ENCODE measurements around the gene GALNT2. TPM values are rescaled to one million over a fixed set of nuclear protein-coding genes. Genes with fewer than 3 reads are reported as not detected.

GALNT2 gene
- total and polyA plus RNA-seq, 3 donors from 2014 or later: 63.0 to 135 (median 114) TPM

- no peak overlapping the region for H3K27ac ChIP-seq
- no peaks in the 10 kb centered on the region for H3K9me3 ChIP-seq
- peaks cover 24% of the 10 kb centered on the region for H3K4me1 ChIP-seq
- intact Hi-C loops (cut with DNase I; ENCODE audit: low total_unique reads): no loop called here
- no peaks in the 10 kb centered on the region for H3K36me3 ChIP-seq (ENCODE audit: low read depth, missing control alignments)
- 93% methylated on average over 12 of the region's 12 CpGs for WGBS, 2 donors
- DNase-seq: no peak
- TF ChIP-seq POLR2A (IDR thresholded peaks at IDR 0.05): no peak
- TF ChIP-seq CTCF (IDR thresholded peaks at IDR 0.05): no peak
- H3K27me3 ChIP-seq: no peaks in the 10 kb centered on the region
- H3K4me3 ChIP-seq: no peak overlapping the region
These were observed 24.6 kb downstream of the GALNT2 start for GRCh38 chr1:230091473-230092231.

DNA sequence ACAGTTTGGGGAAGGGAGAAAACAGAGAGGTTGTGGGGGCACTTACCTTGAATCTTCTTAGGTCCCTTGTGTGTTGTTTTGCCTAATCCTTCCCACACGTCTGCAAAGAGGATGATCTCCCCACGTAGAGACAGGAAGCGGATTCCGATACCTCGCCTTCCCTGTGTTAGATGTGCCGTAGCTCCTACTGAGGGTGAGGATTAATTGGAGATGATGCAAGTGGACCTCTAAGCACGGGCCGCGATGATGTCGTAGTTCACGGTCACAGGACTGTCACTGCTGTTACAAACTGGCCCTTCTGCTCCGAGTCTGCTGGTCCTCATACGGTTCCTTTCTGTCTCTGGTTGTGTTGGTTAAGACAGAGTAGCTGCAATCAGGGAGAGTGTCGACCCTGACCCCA lies 27.7 kb downstream of the GALNT2 start:
- Histone ChIP-seq H3K27ac (no peak overlapping the region), H3K27me3 (no peaks in the 10 kb centered on the region), H3K9me3 (no peaks in the 10 kb centered on the region), H3K4me1 (peaks cover 11% of the 10 kb centered on the region), H3K4me3 (no peak overlapping the region), H3K36me3 (ENCODE audit: low read depth, missing control alignments) (no peaks in the 10 kb centered on the region)
- DNase-seq: no peak
- 93 to 96% methylated on average over 14 of the region's 14 CpGs for WGBS, 2 donors
- no peak for TF ChIP-seq POLR2A (IDR thresholded peaks at IDR 0.05)
- no peak for TF ChIP-seq CTCF (IDR thresholded peaks at IDR 0.05)
- intact Hi-C loops (cut with DNase I; ENCODE audit: low total_unique reads): no loop called here

DNA sequence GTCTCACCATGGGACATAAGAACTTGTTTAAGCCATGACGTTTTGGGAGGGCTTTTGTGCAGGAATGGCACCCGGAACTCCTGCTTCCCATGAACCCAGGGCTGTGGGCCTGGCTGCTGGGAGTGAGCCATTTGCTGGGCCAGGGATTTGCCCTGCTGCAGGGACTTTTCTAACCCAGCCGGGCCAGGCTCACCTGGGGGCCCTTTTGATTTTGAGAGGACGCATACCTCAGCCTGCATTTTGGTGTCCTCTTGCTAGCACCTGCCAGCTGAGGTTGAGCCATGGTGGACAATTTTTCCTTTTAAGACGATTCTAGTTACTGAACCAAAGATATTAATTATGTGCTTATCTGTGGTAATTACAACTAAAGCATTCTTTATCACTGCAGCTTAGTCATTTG lies 28.9 kb downstream of the GALNT2 start:
- Histone ChIP-seq H3K27me3 (no peaks in the 10 kb centered on the region), H3K4me3 (no peak overlapping the region), H3K36me3 (ENCODE audit: low read depth, missing control alignments) (no peaks in the 10 kb centered on the region), H3K4me1 (no peaks in the 10 kb centered on the region), H3K27ac (no peak overlapping the region), H3K9me3 (no peaks in the 10 kb centered on the region)
- TF ChIP-seq CTCF (IDR thresholded peaks at IDR 0.05) (no peak), POLR2A (IDR thresholded peaks at IDR 0.05) (no peak)
- intact Hi-C loops (cut with DNase I; ENCODE audit: low total_unique reads): no loop called here
- WGBS, 2 donors: 83 to 89% methylated on average over 5 of the region's 5 CpGs
- no peak for DNase-seq

DNA sequence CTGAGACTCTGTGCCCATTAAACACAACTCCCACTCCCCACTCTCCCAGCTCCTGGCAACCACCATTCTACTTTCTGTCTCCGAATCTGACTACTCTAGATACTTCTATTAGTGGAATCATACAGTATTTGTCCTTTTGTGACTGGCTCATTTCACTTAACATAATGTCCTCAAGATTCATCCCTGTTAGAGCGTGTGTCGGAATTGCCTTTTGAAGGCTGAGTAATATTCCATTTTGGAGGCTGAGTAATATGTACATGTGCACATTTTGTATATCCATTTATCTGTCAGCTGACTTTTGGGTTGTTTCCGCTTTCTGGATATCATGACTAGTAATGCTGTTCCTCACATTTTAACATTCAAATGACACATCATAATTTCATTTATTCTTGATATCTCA lies 30.3 kb downstream of the GALNT2 start:
- Histone ChIP-seq H3K27me3 (no peaks in the 10 kb centered on the region), H3K9me3 (no peaks in the 10 kb centered on the region), H3K4me1 (peaks cover 10% of the 10 kb centered on the region), H3K27ac (no peak overlapping the region), H3K36me3 (ENCODE audit: low read depth, missing control alignments) (no peaks in the 10 kb centered on the region), H3K4me3 (no peak overlapping the region)
- TF ChIP-seq CTCF (IDR thresholded peaks at IDR 0.05) (no peak), POLR2A (IDR thresholded peaks at IDR 0.05) (no peak)
- 96 to 97% methylated on average over 4 of the region's 4 CpGs for WGBS, 2 donors
- intact Hi-C loops (cut with DNase I; ENCODE audit: low total_unique reads): no loop called here
- DNase-seq: no peak

- no peak for TF ChIP-seq POLR2A (IDR thresholded peaks at IDR 0.05)
- TF ChIP-seq CTCF (IDR thresholded peaks at IDR 0.05): no peak
- no peaks in the 10 kb centered on the region for H3K27me3 ChIP-seq
- no peaks in the 10 kb centered on the region for H3K36me3 ChIP-seq (ENCODE audit: low read depth, missing control alignments)
- peaks cover 15% of the 10 kb centered on the region for H3K4me1 ChIP-seq
- H3K4me3 ChIP-seq: no peak overlapping the region
- no peaks in the 10 kb centered on the region for H3K9me3 ChIP-seq
- intact Hi-C loops (cut with DNase I; ENCODE audit: low total_unique reads): no loop called here
- H3K27ac ChIP-seq: no peak overlapping the region
- WGBS, 2 donors: 89 to 93% methylated on average over 8 of the region's 8 CpGs
- DNase-seq: no peak
These were observed 31.7 kb downstream of the GALNT2 start for GRCh38 chr1:230098723-230099122.
